C4-2B (cell line): ENCODE data around the gene AUTS2.

Source experiments
- H3K27ac ChIP-seq: fragments of 450-650 bp; 2 replicates; pipeline ENCODE4 v1.5.1; 2017
- ZFX ChIP-seq: fragments of 450-650 bp; IDR thresholded peaks from 2 replicates; pipeline ENCODE4 v1.6.1; 2017
- TF ChIP-seq, protein P1 (sequence below): fragments of 450-650 bp; conservative IDR thresholded peaks from 2 replicates; pipeline ENCODE4 v1.5.1; 2017; ENCODE audit warnings: mild to moderate bottlenecking

AUTS2 gene

DNA sequence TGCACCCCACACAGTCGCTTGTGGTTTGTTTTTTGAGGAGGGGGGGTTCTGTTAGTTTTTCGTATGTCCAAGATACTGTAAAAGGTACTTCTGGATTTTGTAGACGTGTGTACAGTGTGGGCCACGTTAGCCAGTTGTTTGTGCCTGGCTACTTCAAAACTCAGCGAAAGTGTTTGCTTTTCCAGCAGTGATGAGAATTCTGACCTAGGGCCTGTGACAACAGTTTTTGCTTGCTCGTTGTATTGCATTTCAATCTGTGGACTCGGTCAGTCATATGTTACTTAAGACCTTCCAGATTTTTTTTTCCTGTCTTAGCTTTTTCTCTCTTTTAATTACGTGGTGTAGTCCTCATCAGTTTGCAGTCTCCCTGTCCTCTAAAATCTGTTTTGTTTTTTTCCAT lies 1194.8 kb downstream of the AUTS2 start:
- TF ChIP-seq, protein P1, sequence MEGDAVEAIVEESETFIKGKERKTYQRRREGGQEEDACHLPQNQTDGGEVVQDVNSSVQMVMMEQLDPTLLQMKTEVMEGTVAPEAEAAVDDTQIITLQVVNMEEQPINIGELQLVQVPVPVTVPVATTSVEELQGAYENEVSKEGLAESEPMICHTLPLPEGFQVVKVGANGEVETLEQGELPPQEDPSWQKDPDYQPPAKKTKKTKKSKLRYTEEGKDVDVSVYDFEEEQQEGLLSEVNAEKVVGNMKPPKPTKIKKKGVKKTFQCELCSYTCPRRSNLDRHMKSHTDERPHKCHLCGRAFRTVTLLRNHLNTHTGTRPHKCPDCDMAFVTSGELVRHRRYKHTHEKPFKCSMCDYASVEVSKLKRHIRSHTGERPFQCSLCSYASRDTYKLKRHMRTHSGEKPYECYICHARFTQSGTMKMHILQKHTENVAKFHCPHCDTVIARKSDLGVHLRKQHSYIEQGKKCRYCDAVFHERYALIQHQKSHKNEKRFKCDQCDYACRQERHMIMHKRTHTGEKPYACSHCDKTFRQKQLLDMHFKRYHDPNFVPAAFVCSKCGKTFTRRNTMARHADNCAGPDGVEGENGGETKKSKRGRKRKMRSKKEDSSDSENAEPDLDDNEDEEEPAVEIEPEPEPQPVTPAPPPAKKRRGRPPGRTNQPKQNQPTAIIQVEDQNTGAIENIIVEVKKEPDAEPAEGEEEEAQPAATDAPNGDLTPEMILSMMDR, result no peak
- TF ChIP-seq ZFX, result no peak
- H3K27ac ChIP-seq, result no peak overlapping the region

DNA sequence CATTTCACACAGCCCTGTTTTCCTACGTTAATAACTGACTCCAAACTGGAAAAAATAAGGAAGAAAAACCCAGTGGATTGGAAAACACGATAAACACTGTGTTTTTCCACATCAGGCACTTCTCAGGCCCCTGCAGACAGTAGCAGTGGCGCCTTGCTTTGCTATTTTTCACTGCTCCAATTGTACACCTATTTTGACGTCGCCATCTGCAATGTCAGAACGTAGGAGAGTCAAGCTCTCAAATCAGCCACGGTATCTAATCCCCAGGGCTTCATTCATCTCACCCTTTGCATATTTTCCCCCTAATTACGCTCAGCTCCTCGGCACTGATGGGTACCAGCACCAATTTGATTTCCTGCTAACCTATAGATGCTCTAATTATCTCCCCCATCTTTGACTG lies 1195.5 kb downstream of the AUTS2 start:
- no peak for TF ChIP-seq ZFX
- TF ChIP-seq, protein P1, result no peak
- H3K27ac ChIP-seq, result no peak overlapping the region

DNA sequence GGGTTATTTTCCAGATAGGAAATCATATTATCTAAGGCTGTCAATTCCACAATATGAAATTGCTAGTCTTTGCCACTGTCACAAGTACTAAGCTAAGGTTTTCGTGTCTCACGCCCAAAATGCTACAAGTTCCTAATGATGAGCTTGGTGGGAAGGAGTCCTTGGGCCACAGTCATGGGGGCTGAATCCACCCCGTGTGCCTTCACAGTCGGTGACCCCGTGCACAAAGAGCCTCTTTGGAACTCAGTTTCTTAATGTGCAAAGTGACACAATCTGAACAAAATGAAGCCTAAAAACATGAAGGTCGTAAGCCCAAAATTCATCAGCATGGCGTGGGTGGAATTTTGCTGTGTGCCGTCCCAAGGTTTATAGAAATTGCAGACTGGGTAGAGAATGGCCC lies 1196.7 kb downstream of the AUTS2 start:
- no peak overlapping the region for H3K27ac ChIP-seq
- TF ChIP-seq, protein P1, result no peak
- no peak for TF ChIP-seq ZFX

DNA sequence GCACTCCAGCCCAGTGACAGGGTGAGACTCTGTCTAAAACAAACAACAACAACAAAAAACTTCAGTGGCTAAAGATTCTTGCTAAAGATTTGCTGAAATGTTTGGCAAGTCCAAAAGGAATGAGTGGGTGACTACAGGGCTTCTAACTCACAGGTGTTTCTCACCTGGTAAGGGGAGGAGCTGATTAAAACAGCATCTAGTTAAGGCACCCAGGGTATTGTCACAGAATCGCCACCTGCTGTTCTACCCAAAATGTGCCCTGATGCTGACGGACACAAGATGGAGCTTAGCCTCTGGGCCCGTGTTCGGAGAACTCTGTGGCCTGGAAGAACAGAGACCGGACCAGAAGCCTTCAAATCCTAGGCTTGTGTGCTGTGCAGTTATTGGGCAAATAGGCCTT lies 1197.7 kb downstream of the AUTS2 start:
- H3K27ac ChIP-seq, result no peak overlapping the region
- TF ChIP-seq, protein P1, result no peak
- no peak for TF ChIP-seq ZFX

DNA sequence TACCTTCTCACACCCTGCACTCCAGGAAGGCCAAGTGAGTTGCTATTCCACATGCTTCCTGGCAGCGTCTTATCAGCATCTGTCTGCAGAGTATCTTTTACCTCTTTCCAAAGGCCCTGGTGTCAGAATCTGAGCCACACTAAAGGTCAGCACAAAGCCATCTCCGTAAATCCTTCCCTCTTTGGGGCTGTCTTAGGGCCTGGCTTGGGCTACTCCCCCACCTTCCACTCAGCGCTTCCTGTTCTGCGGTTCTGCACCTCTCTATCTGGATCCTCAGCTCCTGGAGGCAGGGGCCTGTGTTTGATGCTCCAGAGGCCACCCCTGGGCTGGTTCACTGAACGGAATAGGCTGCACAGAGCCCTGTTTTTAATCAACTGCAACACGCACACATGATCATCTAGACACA lies 1198.8 kb downstream of the AUTS2 start:
- TF ChIP-seq ZFX, result no peak
- TF ChIP-seq, protein P1, result no peak
- no peak overlapping the region for H3K27ac ChIP-seq

DNA sequence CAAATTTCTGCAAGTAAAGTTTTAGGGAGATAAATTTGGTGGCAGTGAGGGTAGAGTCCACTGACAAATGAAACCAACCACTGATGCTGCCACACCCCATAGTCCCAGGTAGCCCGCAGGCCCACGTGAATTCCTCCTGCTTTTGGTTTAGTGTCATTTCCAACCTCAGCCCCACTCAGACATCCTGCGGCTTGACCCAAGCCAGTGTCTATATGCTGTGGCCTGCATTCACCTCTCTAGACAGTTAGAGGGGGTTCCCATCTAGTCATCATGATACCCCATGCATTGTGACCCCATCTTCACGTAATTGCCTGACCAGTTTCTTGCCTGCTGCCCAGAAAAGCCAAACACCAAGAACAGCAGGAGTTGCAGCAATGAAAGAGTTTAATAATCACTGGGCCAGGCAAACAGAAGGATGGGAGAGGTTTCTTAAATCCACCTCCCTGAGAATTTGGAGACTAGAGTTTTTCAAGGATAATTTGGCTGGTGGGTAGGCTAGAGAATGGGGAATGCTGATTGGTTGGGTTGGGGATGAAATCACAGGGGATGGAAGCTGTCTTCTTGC lies 1201.6 kb downstream of the AUTS2 start:
- TF ChIP-seq, protein P1, result no peak
- no peak for TF ChIP-seq ZFX

DNA sequence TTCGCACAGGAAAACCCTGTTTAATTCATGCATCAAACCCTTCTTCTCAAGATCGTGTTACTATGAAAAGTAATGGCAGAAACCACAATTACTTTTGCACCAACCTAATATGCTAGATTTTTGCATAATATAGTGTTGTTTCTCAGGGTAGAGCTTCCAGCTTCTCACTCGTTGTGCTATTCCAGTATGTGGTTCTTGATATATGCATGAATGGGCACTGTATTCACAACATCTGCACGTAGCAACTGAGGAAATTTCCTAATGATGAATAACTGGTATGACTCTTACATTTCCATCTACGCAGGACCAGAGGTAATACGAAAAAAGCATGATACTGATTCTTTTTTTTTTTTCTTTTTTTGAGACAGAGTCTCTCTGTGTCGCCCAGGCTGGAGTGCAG lies 1207.1 kb downstream of the AUTS2 start:
- TF ChIP-seq, protein P1, result no peak
- H3K27ac ChIP-seq, result no peak overlapping the region

More for the DNA sequence above, 1201.6 kb downstream of the AUTS2 start:
- H3K27ac ChIP-seq, result no peak overlapping the region
